DND-41 (cell line): Measurements from ENCODE around the gene RCAN2.

Experiments
- CTCF ChIP-seq: IDR thresholded peaks from 2 replicates; pipeline ENCODE4 v1.5.1; 2012; ENCODE audit warnings: borderline replicate concordance, low read length, moderate library complexity, mild to moderate bottlenecking; ENCODE audit not compliant: poor library complexity, severe bottlenecking; ENCODE audit errors: extremely low read depth
- EZH2 ChIP-seq: IDR thresholded peaks from 3 replicates; pipeline ENCODE4 v1.6.1; 2012; ENCODE audit warnings: borderline replicate concordance, low read depth, mild to moderate bottlenecking, moderate library complexity, low read length, inconsistent platforms; ENCODE audit not compliant: severe bottlenecking

GRCh38 chr6:46420921-46421638, 70.2 kb downstream of the RCAN2 start:
- TF ChIP-seq CTCF (no peak), EZH2 (no peak)
